Omental fat pad (tissue), 4 donors: Measurements from ENCODE around the gene TCF4. TPM values are rescaled to one million over a fixed set of nuclear protein-coding genes. Genes with fewer than 3 reads are reported as not detected.

Experiments
- ATAC-seq: fragments of 150-250 bp; one replicate; pipeline ENCODE4 v1.9.1; 2016; ENCODE audit warnings: mild to moderate bottlenecking, moderate library complexity; ENCODE audit not compliant: low FRiP score
- DNase-seq: peaks from one replicate; pipeline ENCODE4 v3.0.0-alpha.2; 2019; ENCODE audit warnings: low spot score
- CTCF ChIP-seq, 3 donors: fragments of 450-650 bp; IDR thresholded peaks; one replicate each; pipeline ENCODE4 v1.5.1; 2016 to 2017; ENCODE audit warnings: antibody characterized with exemption in 3 of 3, mild to moderate bottlenecking in 3 of 3, moderate library complexity in 2 of 3
- total RNA-seq, 4 donors: library from RNA; depleted of rRNA; stranded (reverse); fragments of >200 nt; gene quantifications; one replicate each; pipeline ENCODE4 v1.1.0, GENCODE V29; 2016

Gene TCF4
- total RNA-seq, 4 donors from 2014 or later: 113 to 381 (median 141) TPM

GRCh38 chr18:55265130-55265675, 322.8 kb downstream of the TCF4 start:
- TF ChIP-seq CTCF (IDR thresholded peaks at IDR 0.05): no peak
- DNase-seq: no peak
- no peak for ATAC-seq

GRCh38 chr18:55264108-55264507, 323.9 kb downstream of the TCF4 start:
- no peak for DNase-seq
- TF ChIP-seq CTCF (IDR thresholded peaks at IDR 0.05): no peak
- ATAC-seq: peak; percentile 70

DNA sequence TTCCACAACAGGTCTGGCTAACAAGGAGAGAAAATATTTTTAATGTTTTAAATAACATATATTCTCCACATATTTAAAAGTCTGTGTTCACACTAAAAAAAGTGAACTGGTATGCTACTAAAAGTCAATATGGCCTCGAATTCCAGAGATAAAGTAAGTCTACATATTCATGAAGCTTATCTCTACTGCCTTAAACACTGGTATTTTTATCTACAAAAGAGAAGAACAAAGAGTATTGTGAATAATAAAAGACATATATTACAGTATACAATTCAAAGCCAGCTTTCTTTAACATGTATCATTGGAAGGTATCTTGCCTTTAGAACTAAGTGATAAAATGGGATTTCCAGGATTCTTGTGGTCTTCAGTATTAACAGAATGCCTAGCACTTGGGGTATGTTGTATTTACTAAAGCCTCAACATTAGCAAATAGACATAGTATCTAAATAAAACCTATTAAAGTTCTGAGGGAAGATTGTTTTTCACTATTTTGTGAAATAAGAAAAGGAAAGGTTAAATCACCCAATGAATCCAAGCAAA, 325.9 kb downstream of the TCF4 start:
- DNase-seq (no peak), ATAC-seq (no peak)

GRCh38 chr18:55261253-55261652, 326.7 kb downstream of the TCF4 start:
- ATAC-seq (no peak), DNase-seq (no peak)
- no peak for TF ChIP-seq CTCF (IDR thresholded peaks at IDR 0.05)

More for the DNA sequence above, 325.9 kb downstream of the TCF4 start:
- TF ChIP-seq CTCF (IDR thresholded peaks at IDR 0.05): no peak

- ATAC-seq: no peak
- no peak for TF ChIP-seq CTCF (IDR thresholded peaks at IDR 0.05)
- DNase-seq: no peak
These were observed 329.9 kb downstream of the TCF4 start for GRCh38 chr18:55258088-55258487.

- no peak for TF ChIP-seq CTCF (IDR thresholded peaks at IDR 0.05)
- ATAC-seq: no peak
- DNase-seq: no peak
These were observed 331.1 kb downstream of the TCF4 start for GRCh38 chr18:55256929-55257289.

- TF ChIP-seq CTCF (IDR thresholded peaks at IDR 0.05): no peak
- ATAC-seq (no peak), DNase-seq (no peak)
These were observed 331.6 kb downstream of the TCF4 start for GRCh38 chr18:55256226-55256928.
